H1 (cell line): Measurements from ENCODE around the gene PNMA3. TPM values are rescaled to one million over a fixed set of nuclear protein-coding genes. Genes with fewer than 3 reads are reported as not detected.

Experiments used
- CTCF ChIA-PET: fragments of 300-600 bp; sonication (Branson Sonifier 250); formaldehyde crosslinking; loops from one replicate; lab custom pipeline; 2021; ENCODE audit not compliant: partially characterized antibody; lab: Charles Lee
- POLR2A ChIA-PET: fragments of 300-600 bp; sonication (Branson Sonifier 250); formaldehyde crosslinking; loops from one replicate; lab custom pipeline; 2021; ENCODE audit warnings: inconsistent platforms; ENCODE audit not compliant: partially characterized antibody; lab: Charles Lee
- DNase-seq, 2 experiments: peaks; one replicate each; pipeline versions ENCODE4 v3.0.0 to v3.0.0-alpha.2; 2010 to 2022; ENCODE audit warnings: low spot score in 2 of 2, low read depth in 1 of 2, mixed read lengths in 1 of 2
- FAIRE-seq: peaks from 2 replicates; lab custom pipeline; 2011; peaks lifted over from hg19 to GRCh38; lab: Jason Lieb, UNC
- H2AFZ ChIP-seq: 2 replicates; pipeline ENCODE4 v1.8.1; 2012; ENCODE audit warnings: low read length, inconsistent platforms
- H2AK5ac ChIP-seq: 2 replicates; pipeline ENCODE4 v1.6.1; 2013; ENCODE audit warnings: low read depth, low read length
- H2BK120ac ChIP-seq: replicated peaks from 2 replicates; pipeline ENCODE3; 2013; ENCODE audit warnings: low read depth, low read length, inconsistent platforms
- H2BK12ac ChIP-seq: 2 replicates; pipeline ENCODE4 v1.6.1; 2013; ENCODE audit warnings: low read depth, low read length
- H2BK15ac ChIP-seq: 2 replicates; pipeline ENCODE4 v1.6.1; 2013; ENCODE audit warnings: low read length
- H2BK20ac ChIP-seq: 2 replicates; pipeline ENCODE4 v1.6.1; 2013; ENCODE audit warnings: low read length
- H2BK5ac ChIP-seq: 2 replicates; pipeline ENCODE4 v1.6.1; 2013; ENCODE audit warnings: low read depth, low read length
- H3K14ac ChIP-seq: 2 replicates; pipeline ENCODE4 v1.6.1; 2013; ENCODE audit warnings: inconsistent platforms; ENCODE audit not compliant: insufficient read length
- H3K18ac ChIP-seq: 2 replicates; pipeline ENCODE4 v1.6.1; 2013; ENCODE audit warnings: low read length; ENCODE audit errors: extremely low read depth
- H3K23ac ChIP-seq: 2 replicates; pipeline ENCODE4 v1.6.1; 2013; ENCODE audit warnings: inconsistent platforms; ENCODE audit not compliant: insufficient read length
- H3K23me2 ChIP-seq: 2 replicates; pipeline ENCODE4 v1.6.1; 2013; ENCODE audit warnings: low read depth, low read length
- H3K27ac ChIP-seq: 2 replicates; pipeline ENCODE4 v1.6.1; 2011; ENCODE audit warnings: low read depth, low read length, inconsistent platforms
- H3K27me3 ChIP-seq, 4 experiments: replicated peaks in 1 of 4; 1 replicate in 1 of 4; 2 replicates in 3 of 4; pipeline versions ENCODE4 v1.6.1 to v1.8.1; 2011 to 2013; ENCODE audit warnings: low read length in 3 of 4, mild to moderate bottlenecking in 3 of 4, inconsistent platforms in 2 of 4, mixed read lengths in 2 of 4, moderate library complexity in 1 of 4; ENCODE audit not compliant: control insufficient read depth in 3 of 4, insufficient read depth in 3 of 4; ENCODE audit errors: extremely low read depth in 1 of 4
- H3K36me3 ChIP-seq, 4 experiments: 2 replicates each; pipeline versions ENCODE4 v1.6.1 to v1.8.1; 2011 to 2013; ENCODE audit warnings: mild to moderate bottlenecking in 4 of 4, low read length in 3 of 4, moderate library complexity in 2 of 4, control low read depth in 1 of 4, inconsistent platforms in 1 of 4; ENCODE audit not compliant: insufficient read depth in 4 of 4, control insufficient read depth in 2 of 4
- H3K4ac ChIP-seq: replicated peaks from 2 replicates; pipeline ENCODE3; 2013; ENCODE audit warnings: low read length, low read depth, mixed read lengths, inconsistent platforms; ENCODE audit not compliant: insufficient read length
- H3K4me1 ChIP-seq, 4 experiments: replicated peaks in 1 of 4; 1 replicate in 1 of 4; 2 replicates in 3 of 4; pipeline versions ENCODE4 v1.6.1 to v1.8.1; 2011 to 2013; ENCODE audit warnings: low read length in 3 of 4, inconsistent platforms in 2 of 4, mixed read lengths in 1 of 4; ENCODE audit not compliant: insufficient read depth in 4 of 4, control insufficient read depth in 3 of 4
- H3K4me2 ChIP-seq, 2 experiments: 2 replicates each; pipeline versions ENCODE4 v1.6.1 to v1.8.1; 2011 to 2013; ENCODE audit warnings: low read depth in 2 of 2, low read length in 2 of 2, control low read depth in 1 of 2, inconsistent platforms in 1 of 2, mild to moderate bottlenecking in 1 of 2; ENCODE audit not compliant: insufficient read depth in 1 of 2
- H3K4me3 ChIP-seq, 4 experiments: fragments of 200-600, 300-600 bp in 1 of 4; sonication (generic), shearing (Covaris generic), sonication (Bioruptor Twin) in 1 of 4; 2 replicates each; pipeline versions ENCODE4 v1.5.1 to v1.8.1; 2011 to 2016; ENCODE audit warnings: low read length in 4 of 4, low read depth in 3 of 4, control low read depth in 2 of 4, inconsistent platforms in 2 of 4, mild to moderate bottlenecking in 2 of 4, mixed read lengths in 1 of 4, moderate library complexity in 1 of 4; ENCODE audit not compliant: insufficient read depth in 2 of 4; ENCODE audit errors: extremely low read depth in 1 of 4
- H3K56ac ChIP-seq: replicated peaks from 2 replicates; pipeline ENCODE3; 2013; ENCODE audit warnings: low read depth, mild to moderate bottlenecking, mixed read lengths, low read length, inconsistent platforms; ENCODE audit not compliant: insufficient read length
- H3K79me1 ChIP-seq: 2 replicates; pipeline ENCODE4 v1.6.1; 2013; ENCODE audit warnings: low read depth, low read length, control low read depth
- H3K79me2 ChIP-seq, 2 experiments: 2 replicates each; pipeline versions ENCODE4 v1.6.1 to v1.8.1; 2012 to 2013; ENCODE audit warnings: low read length in 2 of 2, mild to moderate bottlenecking in 2 of 2, inconsistent platforms in 1 of 2; ENCODE audit not compliant: insufficient read depth in 2 of 2, control insufficient read depth in 1 of 2
- H3K9ac ChIP-seq, 4 experiments: replicated peaks in 1 of 4; 1 replicate in 1 of 4; 2 replicates in 3 of 4; pipeline versions ENCODE4 v1.6.1 to v1.8.1; 2011 to 2013; ENCODE audit warnings: low read depth in 3 of 4, low read length in 3 of 4, control low read depth in 2 of 4, mild to moderate bottlenecking in 2 of 4, moderate library complexity in 2 of 4, inconsistent platforms in 1 of 4; ENCODE audit errors: extremely low read depth in 1 of 4
- H3K9me3 ChIP-seq, 2 experiments: 2 replicates each; pipeline versions ENCODE4 v1.6.1 to v1.8.1; 2012 to 2013; ENCODE audit warnings: mild to moderate bottlenecking in 2 of 2, moderate library complexity in 2 of 2, control low read depth in 1 of 2, inconsistent platforms in 1 of 2, low read depth in 1 of 2, low read length in 1 of 2, mixed read lengths in 1 of 2; ENCODE audit not compliant: insufficient read depth in 2 of 2
- H4K20me1 ChIP-seq, 2 experiments: replicated peaks in 1 of 2; 2 replicates each; pipeline versions ENCODE3 to v1.8.1; 2011 to 2013; ENCODE audit warnings: inconsistent platforms in 2 of 2, low read length in 2 of 2, mild to moderate bottlenecking in 1 of 2; ENCODE audit not compliant: insufficient read depth in 2 of 2, control insufficient read depth in 1 of 2
- H4K5ac ChIP-seq: 2 replicates; pipeline ENCODE4 v1.6.1; 2013; ENCODE audit warnings: low read length, low read depth, mixed read lengths, inconsistent platforms; ENCODE audit not compliant: insufficient read length
- H4K8ac ChIP-seq: 2 replicates; pipeline ENCODE4 v1.8.0; 2013; ENCODE audit warnings: mild to moderate bottlenecking, moderate library complexity, low read length, inconsistent platforms; ENCODE audit not compliant: insufficient read depth; ENCODE audit errors: extremely low read depth
- H4K91ac ChIP-seq: replicated peaks from 2 replicates; pipeline ENCODE3; 2013; ENCODE audit warnings: low read length, mixed read lengths, inconsistent platforms; ENCODE audit not compliant: insufficient read length
- CEBPB ChIP-seq: IDR thresholded peaks from 2 replicates; pipeline ENCODE4 v1.6.1; 2012; ENCODE audit warnings: low read depth, low read length
- CREB1 ChIP-seq: IDR thresholded peaks from 2 replicates; pipeline ENCODE4 v1.6.1; 2012; ENCODE audit warnings: inconsistent platforms
- CTCF ChIP-seq, 3 experiments: IDR thresholded peaks; 1 replicate in 2 of 3; 2 replicates in 1 of 3; pipeline versions ENCODE4 v1.5.1 to v1.6.1; 2011; ENCODE audit warnings: low read length in 3 of 3, mild to moderate bottlenecking in 3 of 3, inconsistent platforms in 2 of 3, low read depth in 1 of 3, moderate library complexity in 1 of 3; ENCODE audit not compliant: insufficient read depth in 1 of 3; ENCODE audit errors: control extremely low read depth in 1 of 3
- EZH2 ChIP-seq: fragments of 200-600 bp; sonication (generic); IDR thresholded peaks from 2 replicates; pipeline ENCODE4 v1.7.1; 2012; ENCODE audit warnings: low read depth, mild to moderate bottlenecking, moderate library complexity, low read length, inconsistent platforms; ENCODE audit not compliant: severe bottlenecking
- FOSL1 ChIP-seq: IDR thresholded peaks from 2 replicates; pipeline ENCODE4 v1.6.1; 2011; ENCODE audit warnings: mild to moderate bottlenecking, low read depth, low read length, moderate library complexity; ENCODE audit not compliant: insufficient read depth
- GTF2F1 ChIP-seq: IDR thresholded peaks from 2 replicates; pipeline ENCODE4 v1.6.1; 2012; ENCODE audit warnings: low read depth, low read length, improper control_type of control experiment, borderline replicate concordance
- POLR2A ChIP-seq, 2 experiments: IDR thresholded peaks; 1 replicate in 1 of 2; 2 replicates in 1 of 2; pipeline ENCODE4 v1.6.1; 2011; ENCODE audit warnings: low read depth in 2 of 2, low read length in 2 of 2, mild to moderate bottlenecking in 2 of 2; ENCODE audit errors: control extremely low read depth in 1 of 2
- SIX5 ChIP-seq: IDR thresholded peaks from 2 replicates; pipeline ENCODE4 v1.6.1; 2011; ENCODE audit warnings: mild to moderate bottlenecking, low read depth, low read length
- SRF ChIP-seq: IDR thresholded peaks from 2 replicates; pipeline ENCODE4 v1.6.1; 2011; ENCODE audit warnings: mild to moderate bottlenecking, low read depth, low read length, moderate library complexity
- WGBS, 2 experiments: shearing (Covaris generic) in 1 of 2; methylation state at CpG; one replicate each; pipeline versions ENCODE4 v1.1.6 to v1.1.7; 2013 to 2015; ENCODE audit warnings: low lambda C conversion rate in 2 of 2, mixed read lengths in 2 of 2, inconsistent platforms in 1 of 2, low coverage in 1 of 2, missing lambda C conversion rate in 1 of 2; ENCODE audit not compliant: insufficient replicate concordance in 2 of 2, insufficient coverage in 1 of 2, insufficient read length in 1 of 2; ENCODE audit errors: extremely low coverage in 1 of 2, missing lambda C conversion rate in 1 of 2; 5-methylcytosine and 5-hydroxymethylcytosine counted together
- polyA plus RNA-seq, 7 experiments: library from polyadenylated mRNA; depleted of rRNA in 3 of 7; stranded (reverse) in 5 of 7; unstranded in 2 of 7; fragments of >200 nt in 5 of 7; fragments of 200-250 nt in 2 of 7; gene quantifications; 1 replicate in 5 of 7; 2 replicates in 1 of 7; 4 replicates in 1 of 7; pipeline versions ENCODE4 v1.2.1 to v1.2.3, GENCODE V29; 2011 to 2013; ENCODE audit warnings: missing spikeins in 2 of 7, mixed read lengths in 2 of 7
- total RNA-seq: library from RNA; stranded (reverse); fragmentation: NEBNext Ultra II Directional; extraction: Animal tissue kit (Norgen Biotek cat#: 25700); gene quantifications from 2 replicates; pipeline ENCODE4 v1.2.1, GENCODE V29; 2021

Gene PNMA3
- total and polyA plus RNA-seq, 2 of the 8 experiments (the other 6 are each of a cell fraction or from before 2014, with no cell fraction given): 3.3 to 6.9 TPM

- Histone ChIP-seq H3K56ac (no peak overlapping the region), H2AFZ (no peak overlapping the region), H4K8ac (0 out of 2 replicates have a peak overlapping the region, but pooled peaks have one; percentile 14), H3K4me2 (no peak overlapping the region), H2BK120ac (no peak overlapping the region), H2AK5ac (no peak overlapping the region), H3K23ac (no peak overlapping the region), H2BK5ac (no peak overlapping the region), H3K9ac (no peak overlapping the region), H2BK12ac (no peak overlapping the region), H3K23me2 (no peaks in the 10 kb centered on the region), H3K9me3 (no peaks in the 10 kb centered on the region), H3K27me3 (no peaks in the 10 kb centered on the region), H4K5ac (no peak overlapping the region), H3K79me2 (no peaks in the 10 kb centered on the region), H3K18ac (no peak overlapping the region), H3K14ac (no peak overlapping the region), H3K4ac (no peak overlapping the region), H3K79me1 (no peaks in the 10 kb centered on the region), H2BK20ac (no peak overlapping the region), H3K4me3 (no peak overlapping the region), H4K91ac (no peak overlapping the region), H3K4me1 (no peaks in the 10 kb centered on the region), H2BK15ac (no peak overlapping the region), H4K20me1 (no peaks in the 10 kb centered on the region), H3K27ac (no peak overlapping the region), H3K36me3 (no peaks in the 10 kb centered on the region)
- ChIA-PET CTCF (no interaction called here), POLR2A (no interaction called here)
- no CpG with 5 or more reads among the region's 24 CpGs for WGBS, 2 experiments
- FAIRE-seq: no peak
- no peak for DNase-seq
- TF ChIP-seq CREB1 (no peak), CEBPB (no peak), GTF2F1 (no peak), POLR2A (IDR thresholded peaks at IDR 0.05; ENCODE audit: control extremely low read depth in 1 of 2, low read depth in 2 of 2, low read length in 2 of 2) (no peak), SRF (no peak), FOSL1 (no peak), CTCF (IDR thresholded peaks at IDR 0.05; ENCODE audit: control extremely low read depth in 1 of 3, insufficient read depth in 1 of 3, low read depth in 1 of 3, low read length in 3 of 3) (no peak), EZH2 (no peak), SIX5 (no peak)
Observed at GRCh38 chrX:153074262-153074899, 18.1 kb downstream of the PNMA3 start.
